ENCODE results near the gene PTTG2. TPM values are rescaled to one million over a fixed set of nuclear protein-coding genes. Genes with fewer than 3 reads are reported as not detected.
"Not testable (repeated sequence)": the region's sequence is repeated elsewhere in the genome, so short reads cannot be mapped to it uniquely, and the experiment has no call there.

Gene PTTG2
- total RNA-seq = 1.0 TPM
- long read RNA-seq = 0 reads

DNA sequence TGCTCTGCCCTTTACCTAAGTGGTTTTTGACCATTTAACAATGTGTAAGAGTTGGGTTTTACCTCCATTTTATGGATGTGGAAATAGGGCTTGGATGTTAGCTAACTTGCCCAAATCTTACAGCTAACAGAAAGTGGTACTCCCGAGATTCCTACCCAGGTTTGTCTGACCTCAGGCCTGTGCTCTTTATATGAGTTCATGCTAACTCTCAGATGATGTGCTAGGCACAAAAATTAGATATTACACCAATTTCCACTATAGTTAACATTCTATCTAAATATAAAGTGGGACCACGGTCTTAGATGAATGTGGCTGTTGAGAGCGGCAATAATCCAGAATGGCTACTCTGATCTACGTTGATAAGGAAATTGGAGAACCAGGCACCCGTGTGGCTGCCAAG lies at the start of gene PTTG2:
PTTG2 (plus strand) TSS at position 301 of the 400 bp plus-strand sequence; CDS start at position 338, 37 bp downstream.
- DNase-seq (no peak), ATAC-seq (no peak)
- intact Hi-C loops (cut with micrococcal nuclease) = no loop called here

DNA sequence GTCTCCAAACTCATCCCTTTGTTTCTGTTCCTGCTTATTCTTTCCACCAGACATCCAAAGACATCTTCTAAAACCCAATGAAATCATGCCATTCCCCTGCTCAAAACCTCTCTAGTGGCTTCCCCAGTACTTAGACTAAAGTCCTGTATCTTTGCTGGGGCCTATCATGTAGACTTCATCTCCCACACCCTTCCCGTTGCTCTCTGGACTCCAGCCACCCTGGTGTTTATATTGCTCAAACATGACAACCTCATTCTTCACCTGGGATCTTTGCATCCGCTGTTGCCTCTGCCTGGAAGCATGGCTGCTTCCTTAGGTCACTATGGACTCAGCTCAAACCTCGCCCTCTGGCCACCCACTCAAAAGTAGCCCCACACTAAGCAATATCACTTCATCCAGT lies 45.7 kb upstream of the PTTG2 start:
- ATAC-seq (no peak), DNase-seq (no peak)
- intact Hi-C loops (cut with micrococcal nuclease) = no loop called here

DNA sequence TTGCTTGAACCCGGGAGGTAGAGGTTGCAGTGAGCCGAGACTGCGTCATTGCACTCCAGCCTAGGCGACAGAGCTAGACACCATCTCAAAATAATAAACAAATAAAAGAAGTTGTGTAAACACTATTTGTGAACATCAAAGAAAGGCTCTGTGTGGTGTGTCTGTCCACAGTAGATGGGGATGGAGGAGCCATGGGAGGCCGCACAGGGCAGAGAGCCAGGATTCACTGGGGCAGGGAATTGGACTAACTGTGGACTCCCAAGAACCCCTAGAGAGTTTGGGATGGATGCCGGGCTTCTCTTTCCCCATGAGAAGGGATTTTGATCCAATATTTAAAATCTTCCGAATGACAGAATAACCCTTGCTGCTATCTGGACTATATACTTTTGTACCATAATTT lies 42.8 kb upstream of the PTTG2 start:
- DNase-seq (peak; percentile 52), ATAC-seq (peak; percentile 57)
- intact Hi-C loops (cut with micrococcal nuclease) = no loop called here

DNA sequence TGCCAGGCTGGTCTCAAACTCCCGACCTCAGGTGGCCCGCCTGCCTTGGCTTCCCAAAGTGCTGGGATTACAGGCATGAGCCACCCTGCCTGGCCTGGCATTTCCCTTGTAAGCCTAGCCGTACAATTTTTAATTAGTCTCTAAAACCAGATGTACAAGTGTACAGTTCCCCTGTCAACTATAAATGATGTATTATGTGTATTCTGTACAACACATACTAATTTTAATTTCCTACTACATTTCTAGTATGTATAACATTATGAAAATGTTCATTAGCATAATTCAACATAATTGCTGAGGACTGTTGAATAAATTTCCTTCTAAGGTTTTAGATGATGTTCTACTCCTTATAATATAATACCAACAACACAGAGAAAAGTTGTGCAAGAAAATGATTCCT lies 41.5 kb upstream of the PTTG2 start:
- no peak for ATAC-seq
- DNase-seq = no peak

DNA sequence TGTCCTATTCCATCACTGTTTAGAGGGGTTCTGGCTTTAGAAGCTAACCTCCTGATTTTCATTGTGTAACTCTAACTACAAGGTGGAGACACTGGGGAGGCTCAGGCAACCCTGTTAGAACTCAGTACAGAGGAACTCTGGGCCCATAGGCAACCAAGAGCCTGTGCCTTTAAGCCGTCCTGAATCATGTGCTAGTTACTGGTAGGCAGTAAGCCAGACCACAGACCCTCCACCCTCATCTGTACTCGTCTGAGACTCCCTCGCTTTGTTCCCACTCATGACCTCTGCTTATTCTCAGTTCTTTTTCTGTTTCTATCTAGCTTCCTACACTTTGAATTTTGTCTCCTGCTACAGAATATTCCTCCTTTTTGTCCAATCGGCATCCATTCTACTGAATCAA lies 37.9 kb upstream of the PTTG2 start:
- no peak for ATAC-seq

More for the DNA sequence above, 41.5 kb upstream of the PTTG2 start:
- intact Hi-C loops (cut with micrococcal nuclease) = no loop called here

DNA sequence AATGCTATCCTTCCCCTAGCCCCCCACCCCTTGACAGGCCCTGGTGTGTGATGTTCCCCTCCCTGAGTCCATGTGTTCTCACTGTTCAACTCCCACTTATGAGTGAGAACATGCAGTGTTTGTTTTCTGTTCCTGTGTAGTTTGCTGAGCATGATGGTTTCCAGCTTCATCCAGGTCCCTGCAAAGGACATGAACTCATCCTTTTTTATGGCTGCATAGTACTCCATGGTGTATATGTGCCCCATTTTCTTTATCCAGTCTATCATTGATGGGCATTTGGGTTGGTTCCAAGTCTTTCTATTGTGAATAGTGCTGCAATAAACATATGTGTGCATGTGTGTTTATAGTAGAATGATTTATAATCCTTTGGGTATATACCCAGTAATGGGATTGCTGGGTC lies 37.1 kb upstream of the PTTG2 start:
- ATAC-seq; DNase-seq; intact Hi-C loops (cut with micrococcal nuclease): not testable (repeated sequence)

More for the DNA sequence above, 37.9 kb upstream of the PTTG2 start:
- no peak for DNase-seq
- intact Hi-C loops (cut with micrococcal nuclease) = no loop called here

DNA sequence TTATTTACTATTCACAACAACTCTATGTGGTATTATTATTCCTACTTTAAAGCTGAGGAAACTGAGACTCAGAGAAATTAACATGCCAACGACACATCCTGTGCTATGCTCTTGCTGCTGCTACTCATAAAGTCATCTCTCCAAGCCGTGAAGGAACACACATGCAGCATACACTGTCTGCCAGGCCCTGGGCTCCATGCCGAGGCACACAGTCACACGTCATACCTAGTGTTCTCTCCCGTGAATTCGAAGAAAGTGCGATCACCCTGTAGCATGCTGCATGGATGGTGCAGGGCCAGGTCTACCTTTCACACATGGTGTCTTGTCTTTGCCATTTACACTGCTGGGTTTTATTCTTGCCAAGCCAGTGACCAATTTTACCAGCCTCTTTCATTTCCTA lies 35.3 kb upstream of the PTTG2 start:
- ATAC-seq (peak; percentile 45), DNase-seq (no peak)
- intact Hi-C loops (cut with micrococcal nuclease) = no loop called here

DNA sequence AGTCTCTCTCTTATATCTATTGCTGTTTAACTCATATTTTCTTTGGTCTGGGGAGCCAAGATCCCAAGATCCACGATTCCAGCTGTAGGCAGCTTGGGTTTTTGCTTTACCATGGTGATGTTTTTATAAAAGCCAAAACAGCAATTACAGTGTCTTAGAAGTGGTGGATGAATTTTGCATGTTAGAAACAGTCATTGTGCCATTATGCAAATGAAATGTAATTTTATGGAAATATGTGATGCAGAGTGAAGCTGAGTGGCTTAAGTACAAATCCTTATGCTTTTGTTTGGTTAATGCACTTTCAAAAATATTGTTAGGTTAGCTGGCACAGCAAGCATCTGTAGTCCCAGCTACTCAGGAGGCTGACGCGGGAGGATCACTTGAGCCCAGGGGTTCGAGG lies 32.8 kb upstream of the PTTG2 start:
- intact Hi-C loops (cut with micrococcal nuclease) = no loop called here
- no peak for DNase-seq
- ATAC-seq = no peak

DNA sequence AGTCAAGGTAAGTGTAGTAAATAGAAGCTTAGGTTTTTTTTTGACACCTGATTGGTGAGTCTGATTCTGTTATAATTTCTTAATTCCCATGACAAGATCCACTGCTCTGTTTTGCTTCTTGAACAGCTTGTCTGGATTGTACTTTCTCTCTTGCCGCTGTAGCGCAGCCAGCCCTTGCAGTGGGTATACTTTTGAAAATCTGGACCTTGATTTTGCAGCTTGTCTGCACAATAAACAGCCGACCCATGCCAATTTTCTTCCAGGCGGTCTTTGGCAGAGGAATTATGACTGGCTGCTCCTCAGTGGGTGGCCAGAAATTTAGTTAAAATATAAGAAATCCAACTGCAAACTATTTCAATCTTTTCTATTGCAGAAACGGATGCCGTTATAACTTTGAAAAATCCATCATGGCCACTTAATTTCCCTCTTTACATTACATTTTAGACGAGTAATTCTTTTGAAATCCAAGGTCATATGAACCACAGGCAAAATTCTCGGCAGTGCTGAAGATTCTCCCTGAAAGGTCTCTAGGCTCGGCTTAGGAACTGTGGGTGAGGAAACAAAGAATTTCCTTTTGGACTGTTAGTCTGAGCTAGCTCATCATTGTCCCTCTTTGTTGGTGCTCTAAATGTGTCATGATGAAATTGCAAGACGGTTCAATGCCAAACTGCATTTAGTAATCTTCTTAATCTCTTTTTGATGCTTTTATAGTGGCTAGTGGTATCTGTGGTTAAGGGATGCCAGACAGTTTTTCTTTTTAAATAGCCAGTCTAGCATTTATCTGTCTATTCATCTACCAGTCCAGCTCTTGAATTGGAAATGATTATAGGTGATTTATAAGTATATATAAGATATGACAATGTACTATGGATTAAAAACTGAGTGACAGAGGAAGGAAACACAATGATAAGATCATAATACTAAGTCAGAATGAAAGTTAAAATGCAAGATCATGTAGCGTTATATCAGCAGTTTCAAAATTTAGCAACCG lies 31.5 kb upstream of the PTTG2 start:
- ATAC-seq = no peak
- intact Hi-C loops (cut with micrococcal nuclease) = no loop called here
- no peak for DNase-seq

DNA sequence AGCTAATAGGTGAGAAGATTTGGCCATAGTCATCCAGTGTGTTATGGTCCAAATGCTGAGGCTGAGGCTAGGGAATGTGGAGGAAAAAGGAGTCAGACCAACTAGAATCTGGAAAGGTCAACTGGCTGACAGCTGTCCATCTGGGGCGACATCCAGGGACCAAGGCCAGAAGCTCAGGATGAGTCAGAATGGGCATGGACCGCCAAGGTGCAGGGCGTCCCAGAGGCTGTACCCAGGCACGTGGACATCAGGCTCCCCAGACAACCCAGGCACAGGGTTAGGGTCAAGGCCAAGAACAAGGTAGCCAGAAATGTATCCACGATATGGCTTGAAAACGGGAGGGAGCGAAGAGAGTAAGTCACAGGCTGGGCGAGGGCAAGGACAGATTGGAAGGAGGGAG lies 26.1 kb upstream of the PTTG2 start:
- no peak for ATAC-seq

DNA sequence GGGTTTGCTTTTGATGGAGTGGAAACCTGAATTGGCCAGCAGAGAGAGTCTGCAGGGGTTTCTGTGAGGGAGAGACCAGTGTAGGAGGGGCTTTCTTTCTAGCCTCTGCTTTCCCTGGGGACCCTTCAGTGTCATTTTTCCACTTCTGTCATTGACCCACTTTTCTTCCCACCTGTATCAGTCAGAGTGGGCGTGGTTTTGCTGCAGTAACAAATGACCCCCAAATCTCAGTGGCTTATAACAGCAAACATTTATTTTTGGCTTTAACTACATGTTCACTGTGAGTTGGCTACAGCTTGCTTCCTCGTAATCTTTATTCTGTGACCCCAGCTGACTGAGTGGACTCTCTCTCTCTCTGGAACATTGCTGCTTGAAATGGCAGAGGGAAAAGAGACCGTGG lies 25.6 kb upstream of the PTTG2 start:
- intact Hi-C loops (cut with micrococcal nuclease) = no loop called here
- no peak for ATAC-seq
- no peak for DNase-seq

More for the DNA sequence above, 26.1 kb upstream of the PTTG2 start:
- no peak for DNase-seq
- intact Hi-C loops (cut with micrococcal nuclease) = no loop called here

DNA sequence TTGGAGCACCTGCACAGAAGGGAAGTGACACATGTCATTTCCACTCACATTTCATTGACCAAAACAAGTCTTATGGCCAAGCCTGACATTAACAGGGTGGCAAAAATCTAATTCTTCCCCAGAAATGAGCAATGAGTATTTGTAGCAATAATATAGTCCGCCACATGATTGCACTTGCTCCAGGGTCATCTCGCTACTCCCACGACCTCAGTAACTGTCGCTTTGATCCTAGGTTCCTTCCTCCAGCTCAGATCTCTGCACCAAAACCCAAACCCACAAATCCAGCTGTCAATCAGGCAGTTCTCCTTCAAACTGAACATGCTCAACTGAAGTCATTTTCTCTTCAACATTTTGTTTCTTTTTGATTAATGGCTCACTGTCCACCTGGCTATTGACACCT lies 25.2 kb upstream of the PTTG2 start:
- intact Hi-C loops (cut with micrococcal nuclease) = no loop called here
- DNase-seq (no peak), ATAC-seq (no peak)

DNA sequence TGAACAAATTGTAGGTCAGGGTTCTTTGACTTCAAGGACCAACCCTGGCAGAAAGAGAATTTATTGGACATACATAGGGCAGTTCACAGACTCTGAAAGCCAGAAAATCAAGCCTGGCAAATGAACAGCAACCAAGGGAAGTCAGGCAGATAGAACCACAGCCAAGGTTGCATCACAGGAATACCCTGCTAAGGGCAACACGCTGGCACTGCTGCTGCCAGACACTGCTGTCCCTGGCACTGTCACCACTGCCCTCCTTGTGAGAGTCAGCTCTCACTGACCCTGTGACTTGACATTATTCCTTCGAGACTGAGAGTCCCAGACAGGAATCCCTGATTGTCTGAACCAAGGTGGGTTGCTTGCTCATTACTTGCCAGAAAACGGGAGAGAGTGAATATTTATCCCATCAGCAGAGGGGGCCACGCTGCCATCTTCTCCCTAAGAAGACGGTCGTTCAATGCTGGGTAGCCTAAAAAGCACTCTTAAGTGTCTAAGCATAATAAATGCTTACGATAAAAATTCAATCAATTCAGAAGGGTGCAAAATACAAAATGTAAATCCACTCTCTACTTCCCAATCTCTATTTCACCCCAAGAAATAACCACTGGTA lies 23.2 kb upstream of the PTTG2 start:
- DNase-seq (peak; percentile 77), ATAC-seq (peak; percentile 99)
- intact Hi-C loops (cut with micrococcal nuclease) = no loop called here

DNA sequence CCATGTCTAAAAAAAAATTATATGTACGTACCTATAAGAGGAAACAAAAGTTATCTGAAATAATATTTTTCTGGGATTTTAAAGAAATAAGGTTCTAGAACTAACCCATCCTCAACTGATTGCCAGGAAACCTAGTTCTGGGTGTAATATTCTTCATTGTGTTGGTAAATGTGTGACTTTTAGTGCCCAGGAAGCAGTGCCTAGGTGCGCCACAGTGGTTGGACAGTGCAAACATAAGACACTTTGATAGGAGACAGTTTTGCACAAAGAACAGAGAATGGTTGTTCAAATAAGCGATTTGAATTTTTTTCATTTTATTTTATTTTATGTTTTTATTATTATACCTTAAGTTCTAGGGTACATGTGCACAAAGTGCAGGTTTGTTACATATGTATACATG lies 22.0 kb upstream of the PTTG2 start:
- intact Hi-C loops (cut with micrococcal nuclease) = no loop called here
- DNase-seq (no peak), ATAC-seq (no peak)

DNA sequence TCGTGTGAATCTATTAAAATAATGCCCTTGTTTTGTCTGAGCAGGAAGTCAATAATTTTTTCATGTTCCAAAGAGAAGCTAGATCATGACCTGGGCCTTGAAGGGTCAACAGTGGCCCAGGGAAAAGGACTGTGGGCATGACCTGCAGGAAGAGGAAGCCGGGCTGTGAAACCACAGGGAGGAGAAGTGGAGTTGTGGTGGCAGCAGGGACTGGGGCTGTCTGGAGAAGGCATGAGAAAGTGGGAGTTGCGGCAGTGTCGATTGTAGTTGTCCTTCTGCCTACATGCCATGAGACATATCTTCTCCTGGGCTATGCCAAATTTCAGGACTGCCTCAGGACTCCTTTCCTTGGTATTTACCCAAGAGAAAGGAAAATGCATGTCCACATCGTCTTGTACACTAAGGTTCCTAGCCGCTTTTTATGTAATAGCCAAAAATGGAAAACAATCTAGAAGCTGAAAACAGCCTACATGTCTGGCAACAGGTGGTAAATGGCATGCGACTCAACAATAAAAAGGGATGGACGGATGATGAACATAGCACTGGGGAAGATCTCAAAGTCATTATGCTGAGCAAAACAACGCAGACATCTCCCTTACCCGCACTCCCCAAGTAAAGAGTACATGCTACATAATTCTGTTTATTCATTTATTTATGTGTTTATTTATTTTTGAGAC lies 13.6 kb upstream of the PTTG2 start:
- intact Hi-C loops (cut with micrococcal nuclease) = no loop called here
- DNase-seq = no peak
- peak; percentile 64 for ATAC-seq

DNA sequence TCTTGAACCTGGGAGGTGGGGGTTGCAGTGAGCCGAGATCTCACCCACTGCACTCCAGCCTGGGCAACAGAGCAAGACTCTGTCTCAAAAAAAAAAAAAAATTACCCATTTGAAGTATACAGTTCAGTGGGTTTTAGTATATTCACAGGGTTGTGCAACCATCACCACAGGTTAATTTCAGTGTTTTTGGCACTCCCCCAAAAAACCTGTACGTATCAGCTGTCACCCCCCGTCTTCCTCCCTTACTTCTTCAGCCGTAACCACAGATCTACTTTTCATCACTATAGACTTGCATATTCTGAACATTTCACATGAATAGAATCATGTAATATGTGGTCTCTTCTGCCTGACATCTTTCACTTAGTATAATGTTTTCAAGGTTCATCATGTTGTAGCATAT lies 11.7 kb upstream of the PTTG2 start:
- intact Hi-C loops (cut with micrococcal nuclease) = no loop called here
- ATAC-seq = no peak

DNA sequence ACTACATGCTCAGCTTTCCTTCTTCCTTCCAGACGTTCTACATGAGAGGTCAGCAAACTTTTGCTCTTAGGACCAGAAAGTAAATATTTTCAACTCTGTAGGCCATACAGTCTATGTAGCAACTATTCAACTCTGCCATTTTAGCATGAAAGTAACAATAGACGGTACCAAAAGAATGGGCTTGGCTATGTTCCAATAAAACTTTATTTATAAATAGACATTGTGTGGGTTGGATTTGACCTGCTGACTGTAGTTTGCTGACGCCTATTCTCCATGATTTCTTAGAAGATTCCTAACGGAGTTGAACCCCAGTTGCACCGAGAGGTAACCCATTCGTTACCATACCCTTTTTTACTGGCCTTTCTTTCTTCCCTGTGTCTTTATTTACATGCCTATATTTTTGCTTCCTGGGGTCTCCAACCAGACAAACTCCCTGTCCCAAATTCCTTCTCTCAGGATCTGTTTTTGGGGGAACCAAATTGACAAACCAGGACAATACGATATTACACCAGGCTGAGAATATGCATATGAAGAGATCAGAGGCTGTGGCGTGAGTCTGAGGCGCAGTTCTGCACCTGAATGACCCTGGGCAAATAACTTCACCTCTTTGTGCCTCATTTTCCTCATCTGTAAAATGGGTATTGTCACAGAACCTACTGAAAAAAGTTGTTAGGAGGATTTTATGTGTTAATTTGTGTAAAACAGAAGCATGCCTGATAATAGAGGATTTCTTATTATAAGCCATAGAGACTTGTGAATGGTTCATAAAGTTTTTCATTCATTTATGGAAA lies 10.4 kb upstream of the PTTG2 start:
- no peak for ATAC-seq
- intact Hi-C loops (cut with micrococcal nuclease) = no loop called here
- no peak for DNase-seq

More for the DNA sequence above, 11.7 kb upstream of the PTTG2 start:
- no peak for DNase-seq

DNA sequence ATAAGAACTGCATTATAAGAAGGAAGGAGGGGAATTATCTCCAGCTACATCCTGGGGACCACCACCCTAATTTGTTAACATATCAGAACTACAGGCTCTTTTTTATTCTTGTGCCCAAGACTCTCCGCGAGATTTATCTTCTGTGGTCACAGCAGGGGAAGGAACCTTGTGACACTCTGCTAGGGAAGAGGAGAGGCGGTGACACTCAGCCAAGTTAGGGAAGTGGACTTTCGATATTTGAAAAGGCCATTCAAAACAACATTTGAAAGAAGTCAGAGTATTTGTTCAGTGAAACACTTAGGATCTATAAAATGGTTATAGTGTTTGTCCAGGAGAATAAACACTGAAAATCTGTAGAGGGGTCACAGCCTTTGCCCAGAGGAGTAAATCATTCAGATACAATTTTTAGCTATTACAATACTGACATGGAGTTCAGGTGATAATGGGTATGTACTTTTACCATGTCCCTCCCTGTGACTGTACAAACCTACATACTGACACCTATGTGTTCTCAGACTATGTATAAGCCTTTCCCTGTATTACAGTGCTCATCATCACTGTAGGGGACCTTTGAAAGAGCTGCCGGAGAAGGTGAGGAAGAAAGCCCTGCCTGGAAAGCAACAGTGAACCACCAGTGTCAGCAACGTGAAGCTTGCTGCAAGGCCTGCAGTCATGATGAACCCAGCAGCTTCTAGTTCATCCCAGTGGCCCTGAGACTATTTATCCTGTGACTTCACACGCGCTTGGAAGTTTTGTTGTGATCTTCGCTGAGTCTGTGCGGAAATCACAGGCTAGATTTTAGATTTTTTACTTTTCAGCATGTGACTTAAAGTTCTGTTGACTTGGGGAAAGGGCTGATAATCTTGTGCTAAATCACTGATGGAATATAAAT lies 8.5 kb upstream of the PTTG2 start:
- ATAC-seq = no peak
- DNase-seq = no peak
- intact Hi-C loops (cut with micrococcal nuclease) = no loop called here

Measured in left ventricle myocardium superior (tissue), 1 donor.